ENCODE results near the gene DNAJB11.

- TF ChIP-seq EP300 (IDR thresholded peaks at IDR 0.05): no peak
- no peak for TF ChIP-seq CTCF (IDR thresholded peaks at IDR 0.05)
Observed at GRCh38 chr3:186626254-186626847, 55.8 kb downstream of the DNAJB11 start.
